MG63 (cell line): Measurements from ENCODE around the gene RNU2-1. TPM values are rescaled to one million over a fixed set of nuclear protein-coding genes. Genes with fewer than 3 reads are reported as not detected.
"Not testable (repeated sequence)": the region's sequence is repeated elsewhere in the genome, so short reads cannot be mapped to it uniquely, and the experiment has no call there.

Experiments used
- DNase-seq: peaks from one replicate; pipeline ENCODE4 v3.0.0-alpha.2; 2020
- H3K27me3 ChIP-seq: fragments of 250-450 bp; sonication (Bioruptor Pico); 2 replicates; pipeline ENCODE4 v1.5.1; 2020; ENCODE audit warnings: mild to moderate bottlenecking, moderate library complexity
- H3K36me3 ChIP-seq: fragments of 250-450 bp; sonication (Bioruptor Pico); 2 replicates; pipeline ENCODE4 v1.5.1; 2020; ENCODE audit warnings: mild to moderate bottlenecking, moderate library complexity
- H3K4me3 ChIP-seq: fragments of 250-450 bp; sonication (Bioruptor Pico); 2 replicates; pipeline ENCODE4 v1.5.1; 2020; ENCODE audit warnings: mild to moderate bottlenecking, moderate library complexity
- H3K9me3 ChIP-seq: fragments of 250-450 bp; sonication (Bioruptor Pico); 2 replicates; pipeline ENCODE4 v1.5.1; 2020; ENCODE audit warnings: mild to moderate bottlenecking, moderate library complexity
- total RNA-seq: library from RNA; depleted of rRNA; stranded (reverse); fragments of >200 nt; shearing (Covaris generic); gene quantifications from 2 replicates; pipeline ENCODE4 v1.2.3, GENCODE V29; 2014; ENCODE audit warnings: low replicate concordance; rRNA removed

The RNU2-1 gene
- not detected in 2 replicates for total RNA-seq

- not testable (repeated sequence) for H3K27me3 ChIP-seq, H3K4me3 ChIP-seq, H3K36me3 ChIP-seq, H3K9me3 ChIP-seq, DNase-seq
These were observed at the start of gene RNU2-1 for GRCh38 chr17:43233877-43234276. TSS of gene RNU2-1 (minus strand) at chr17:43233977.

GRCh38 chr17:43272914-43273313 lies 39.1 kb upstream of the RNU2-1 start:
- H3K4me3 ChIP-seq, DNase-seq, H3K36me3 ChIP-seq, H3K27me3 ChIP-seq, H3K9me3 ChIP-seq: not testable (repeated sequence)

- not testable (repeated sequence) for H3K36me3 ChIP-seq, H3K4me3 ChIP-seq, H3K9me3 ChIP-seq, DNase-seq, H3K27me3 ChIP-seq
These were observed 38.7 kb upstream of the RNU2-1 start for GRCh38 chr17:43272483-43272882.

- H3K9me3 ChIP-seq, H3K36me3 ChIP-seq, H3K4me3 ChIP-seq, H3K27me3 ChIP-seq, DNase-seq: not testable (repeated sequence)
These were observed 37.1 kb upstream of the RNU2-1 start for GRCh38 chr17:43270552-43271504.

- not testable (repeated sequence) for H3K36me3 ChIP-seq, DNase-seq, H3K9me3 ChIP-seq, H3K27me3 ChIP-seq, H3K4me3 ChIP-seq
These were observed 12.7 kb upstream of the RNU2-1 start for GRCh38 chr17:43246456-43246855.

- not testable (repeated sequence) for H3K27me3 ChIP-seq, H3K9me3 ChIP-seq, H3K4me3 ChIP-seq, DNase-seq, H3K36me3 ChIP-seq
These were observed 7.0 kb upstream of the RNU2-1 start for GRCh38 chr17:43240596-43241352.

GRCh38 chr17:43239597-43239996 lies 5.8 kb upstream of the RNU2-1 start:
- not testable (repeated sequence) for H3K9me3 ChIP-seq, H3K36me3 ChIP-seq

GRCh38 chr17:43233263-43233662 lies 514 bp downstream of the RNU2-1 start:
- not testable (repeated sequence) for DNase-seq, H3K27me3 ChIP-seq, H3K9me3 ChIP-seq, H3K4me3 ChIP-seq, H3K36me3 ChIP-seq

More at GRCh38 chr17:43239597-43239996, 5.8 kb upstream of the RNU2-1 start:
- not testable (repeated sequence) for H3K4me3 ChIP-seq, DNase-seq, H3K27me3 ChIP-seq

- H3K4me3 ChIP-seq, DNase-seq, H3K27me3 ChIP-seq, H3K36me3 ChIP-seq, H3K9me3 ChIP-seq: not testable (repeated sequence)
These were observed 1.6 kb downstream of the RNU2-1 start for GRCh38 chr17:43232021-43232699.

- H3K36me3 ChIP-seq, H3K27me3 ChIP-seq, DNase-seq, H3K4me3 ChIP-seq, H3K9me3 ChIP-seq: not testable (repeated sequence)
These were observed 2.4 kb downstream of the RNU2-1 start for GRCh38 chr17:43231205-43232020.

GRCh38 chr17:43228020-43228782 lies 5.6 kb downstream of the RNU2-1 start, which contains the start of gene CCDC200:
TSS of gene CCDC200 (minus strand) at chr17:43228623. CDS start at chr17:43228554, 69 bp downstream.
- not testable (repeated sequence) for DNase-seq, H3K36me3 ChIP-seq, H3K4me3 ChIP-seq, H3K27me3 ChIP-seq, H3K9me3 ChIP-seq

- Histone ChIP-seq H3K4me3 (no peak overlapping the region), H3K9me3 (no peaks in the 10 kb centered on the region), H3K27me3 (no peaks in the 10 kb centered on the region), H3K36me3 (no peaks in the 10 kb centered on the region)
- no peak for DNase-seq
These were observed 7.4 kb downstream of the RNU2-1 start for GRCh38 chr17:43226393-43226792.

- DNase-seq = no peak
- H3K36me3 ChIP-seq = no peaks in the 10 kb centered on the region
- no peaks in the 10 kb centered on the region for H3K9me3 ChIP-seq
- no peak overlapping the region for H3K4me3 ChIP-seq
- H3K27me3 ChIP-seq = no peaks in the 10 kb centered on the region
These were observed 9.6 kb downstream of the RNU2-1 start for GRCh38 chr17:43224146-43224705.

GRCh38 chr17:43220511-43221125 lies 13.2 kb downstream of the RNU2-1 start:
- H3K9me3 ChIP-seq = no peaks in the 10 kb centered on the region
- no peak overlapping the region for H3K4me3 ChIP-seq
- peaks cover 3% of the 10 kb centered on the region; the same call in 1 of the 2 replicates for H3K36me3 ChIP-seq
- no peak for DNase-seq
- no peaks in the 10 kb centered on the region for H3K27me3 ChIP-seq
